Ishikawa (cell line): Measurements from ENCODE around the gene HPS6.

Experiments used
- CEBPB ChIP-seq: IDR thresholded peaks from 2 replicates; pipeline ENCODE4 v1.6.1; 2012
- FOXM1 ChIP-seq: IDR thresholded peaks from 2 replicates; pipeline ENCODE4 v1.6.1; 2012; ENCODE audit warnings: low read depth, borderline replicate concordance

- TF ChIP-seq CEBPB (no peak), FOXM1 (no peak)
These were observed 51.5 kb downstream of the HPS6 start for GRCh38 chr10:102116656-102117055.
